K562 (cell line): ENCODE results near the gene DNAJC11. TPM values are rescaled to one million over a fixed set of nuclear protein-coding genes. Genes with fewer than 3 reads are reported as not detected.
A peak's percentile ranks its signal among the peaks of the same experiment; 100 is the strongest.

Source experiments
- ATAC-seq: fragments of 200-7000 bp; cut with Tn5 transposase; 3 replicates; pipeline ENCODE4 v1.9.1; 2020; ENCODE audit warnings: moderate library complexity
- BruUV-seq: library from RNA; stranded (reverse); fragments of 400-500 nt; replicated peaks from 2 replicates; lab custom pipeline; 2021; lab: Mats Ljungman, UMichigan
- CTCF ChIA-PET: fragments of 300-600 bp; formaldehyde crosslinking; extraction: SDS; loops from one replicate; lab custom pipeline; 2021; ENCODE audit warnings: low intra/inter-chr PET ratio; lab: Yijun Ruan, JAX
- POLR2A ChIA-PET: fragments of 300-600, 350-650 bp; sonication (Branson Sonifier 250); formaldehyde crosslinking; extraction: SDS; loops from one replicate; lab custom pipeline; 2021; ENCODE audit warnings: antibody characterized with exemption, inconsistent platforms; lab: Yijun Ruan, JAX
- DNase-seq, 4 experiments: peaks; one replicate each; pipeline versions ENCODE4 v3.0.0 to v3.0.0-alpha.2; 2011 to 2018; ENCODE audit warnings: low spot score in 3 of 4, mixed read lengths in 3 of 4; ENCODE audit errors: extremely low read depth in 1 of 4
- FAIRE-seq: peaks from 2 replicates; lab custom pipeline; 2011; peaks lifted over from hg19 to GRCh38; lab: Jason Lieb, UNC
- H2AFZ ChIP-seq: 2 replicates; pipeline ENCODE4 v1.6.0; 2011; ENCODE audit warnings: low read depth, low read length, control low read depth, inconsistent platforms
- H3K27ac ChIP-seq: fragments of 200-600 bp; 3 replicates; pipeline ENCODE4 v1.8.0; 2011; ENCODE audit warnings: low read depth, mild to moderate bottlenecking, control low read depth, inconsistent platforms, low read length, moderate library complexity, mixed read lengths; ENCODE audit errors: extremely low read depth
- H3K27me3 ChIP-seq, 2 experiments: fragments of 300-600 bp in 1 of 2; 2 replicates in 1 of 2; 3 replicates in 1 of 2; pipeline versions ENCODE4 v1.6.0 to v1.8.0; 2011; ENCODE audit warnings: inconsistent platforms in 2 of 2, low read length in 2 of 2, mild to moderate bottlenecking in 1 of 2, mixed read lengths in 1 of 2, moderate library complexity in 1 of 2; ENCODE audit not compliant: control insufficient read depth in 2 of 2, insufficient read depth in 2 of 2
- H3K36me3 ChIP-seq: fragments of 300-600 bp; 3 replicates; pipeline ENCODE4 v1.8.0; 2011; ENCODE audit warnings: mild to moderate bottlenecking, low read length, inconsistent platforms; ENCODE audit not compliant: control insufficient read depth, insufficient read depth
- H3K4me1 ChIP-seq, 2 experiments: fragments of 200-600 bp in 1 of 2; replicated peaks in 1 of 2; 2 replicates in 1 of 2; 3 replicates in 1 of 2; pipeline versions ENCODE4 v1.5.1 to v1.8.0; 2011; ENCODE audit warnings: inconsistent platforms in 2 of 2, low read length in 2 of 2, mild to moderate bottlenecking in 1 of 2, mixed read lengths in 1 of 2, moderate library complexity in 1 of 2; ENCODE audit not compliant: control insufficient read depth in 2 of 2, insufficient read depth in 2 of 2
- H3K4me2 ChIP-seq: 2 replicates; pipeline ENCODE4 v1.6.1; 2011; ENCODE audit warnings: low read length, control low read depth, inconsistent platforms, mixed read lengths; ENCODE audit not compliant: insufficient read depth
- H3K4me3 ChIP-seq: fragments of 200-600 bp; sonication (generic), shearing (Covaris generic); 2 replicates; pipeline ENCODE4 v1.5.1; 2016; ENCODE audit warnings: control low read depth, inconsistent platforms
- H3K79me2 ChIP-seq: fragments of 200-600 bp; 3 replicates; pipeline ENCODE4 v1.8.0; 2011; ENCODE audit warnings: low read length, inconsistent platforms; ENCODE audit not compliant: control insufficient read depth, insufficient read depth
- H3K9ac ChIP-seq, 2 experiments: 2 replicates each; pipeline versions ENCODE4 v1.6.0 to v1.6.1; 2011; ENCODE audit warnings: low read depth in 2 of 2, low read length in 2 of 2, control low read depth in 1 of 2, inconsistent platforms in 1 of 2, mild to moderate bottlenecking in 1 of 2, mixed read lengths in 1 of 2; ENCODE audit not compliant: insufficient read depth in 1 of 2
- H3K9me1 ChIP-seq: one replicate; pipeline ENCODE4 v1.6.0; 2011; ENCODE audit warnings: inconsistent platforms, mild to moderate bottlenecking, low read length, moderate library complexity; ENCODE audit not compliant: control insufficient read depth, insufficient read depth
- H3K9me3 ChIP-seq: replicated peaks from 2 replicates; pipeline ENCODE4 v1.5.1; 2011; ENCODE audit warnings: low read depth, low read length, inconsistent platforms; ENCODE audit not compliant: control insufficient read depth, insufficient read depth
- H4K20me1 ChIP-seq: replicated peaks from 2 replicates; pipeline ENCODE4 v1.6.1; 2011; ENCODE audit warnings: low read length, inconsistent platforms, mixed read lengths; ENCODE audit not compliant: control insufficient read depth, insufficient read depth
- ATF7 ChIP-seq: fragments of 450-650 bp; IDR thresholded peaks from 2 replicates; pipeline ENCODE4 v1.7.1; 2014; ENCODE audit warnings: mild to moderate bottlenecking, moderate library complexity
- BCLAF1 ChIP-seq, 2 experiments: fragments of 450-650 bp in 1 of 2; IDR thresholded peaks; 2 replicates each; pipeline ENCODE4 v1.6.1; 2011 to 2017; ENCODE audit warnings: low read depth in 2 of 2, antibody characterized with exemption in 1 of 2, borderline replicate concordance in 1 of 2, low read length in 1 of 2, mild to moderate bottlenecking in 1 of 2, mixed read lengths in 1 of 2; ENCODE audit not compliant: control insufficient read depth in 1 of 2
- CREM ChIP-seq: IDR thresholded peaks from 2 replicates; pipeline ENCODE4 v1.6.1; 2014; ENCODE audit warnings: antibody characterized with exemption, low read depth
- GATAD2B ChIP-seq: fragments of 450-650 bp; IDR thresholded peaks from 2 replicates; pipeline ENCODE4 v1.6.1; 2017; ENCODE audit warnings: mild to moderate bottlenecking, borderline replicate concordance
- HMG20A ChIP-seq: fragments of 450-650 bp; formaldehyde crosslinking; conservative IDR thresholded peaks from 2 replicates; pipeline ENCODE4 v1.4.0; 2020; ENCODE audit warnings: mild to moderate bottlenecking, mixed read lengths
- MLX ChIP-seq, 2 experiments: fragments of 450-650 bp in 1 of 2; sonication (generic) in 1 of 2; formaldehyde crosslinking; conservative IDR thresholded peaks; 2 replicates each; pipeline versions ENCODE4 v1.4.0 to v1.8.1; 2020 to 2022; ENCODE audit warnings: mild to moderate bottlenecking in 1 of 2, missing genetic modification reagents in 1 of 2
- NFATC3 ChIP-seq: fragments of 450-650 bp; IDR thresholded peaks from 2 replicates; pipeline ENCODE4 v1.6.1; 2017; ENCODE audit warnings: mild to moderate bottlenecking
- NFIC ChIP-seq: fragments of 450-650 bp; IDR thresholded peaks from 2 replicates; pipeline ENCODE4 v1.6.1; 2017; ENCODE audit warnings: mild to moderate bottlenecking, inconsistent platforms
- NONO ChIP-seq, 2 experiments: fragments of 200-400 bp in 1 of 2; fragments of 450-650 bp in 1 of 2; formaldehyde crosslinking in 1 of 2; IDR thresholded peaks; 2 replicates each; pipeline ENCODE4 v1.6.1; 2017; ENCODE audit warnings: low read depth in 2 of 2, mild to moderate bottlenecking in 2 of 2, moderate library complexity in 2 of 2, low read length in 1 of 2
- NR3C1 ChIP-seq: sonication (generic); formaldehyde crosslinking; IDR thresholded peaks from 2 replicates; pipeline ENCODE4 v1.8.1; 2022; ENCODE audit warnings: missing genetic modification reagents
- PHB ChIP-seq: fragments of 250-450 bp; sonication (Bioruptor Pico); IDR thresholded peaks from 2 replicates; pipeline ENCODE4 v1.5.0; 2021
- PHF20 ChIP-seq: fragments of 450-650 bp; IDR thresholded peaks from 2 replicates; pipeline ENCODE4 v1.6.1; 2018; ENCODE audit not compliant: partially characterized antibody
- TEAD2 ChIP-seq: fragments of 450-650 bp; IDR thresholded peaks from 2 replicates; pipeline ENCODE4 v1.6.1; 2016; ENCODE audit warnings: missing genetic modification characterization, control low read depth, missing compliant biosample characterization
- ZNF445 ChIP-seq: fragments of 250-450 bp; sonication (Bioruptor Pico); IDR thresholded peaks from 2 replicates; pipeline ENCODE4 v1.4.0; 2020; ENCODE audit warnings: low read depth, mild to moderate bottlenecking, moderate library complexity
- ZNF668 ChIP-seq: fragments of 250-450 bp; sonication (Bioruptor Pico); IDR thresholded peaks from 2 replicates; pipeline ENCODE4 v1.8.0; 2022; ENCODE audit warnings: mild to moderate bottlenecking, inconsistent platforms
- WGBS: fragments of 100-300 bp; shearing (Covaris generic); methylation state at CpG from one replicate; pipeline ENCODE4 v1.1.6; 2016; ENCODE audit warnings: low coverage, mixed read lengths; ENCODE audit not compliant: insufficient coverage; ENCODE audit errors: missing lambda C conversion rate; 5-methylcytosine and 5-hydroxymethylcytosine counted together
- in situ Hi-C: fragments of 300-500 bp; cut with MboI; formaldehyde crosslinking; loops from 4 replicates; pipeline ENCODE4 v1.15.0; 2018; ENCODE audit warnings: inconsistent platforms, mixed read lengths
- intact Hi-C: fragments of 100-400 bp; cut with micrococcal nuclease; formaldehyde crosslinking; loops from 2 replicates; pipeline ENCODE4 v1.14.2; 2022
- polyA plus RNA-seq, 8 experiments: library from polyadenylated mRNA; depleted of rRNA in 4 of 8; stranded (reverse) in 5 of 8; unstranded in 3 of 8; fragments of >200 nt; fragmentation: Nextera tagmentation in 2 of 8; fragmentation: Illumina TruSeq in 1 of 8; extraction: Ambion mirVana in 2 of 8; extraction: Trizol in 1 of 8; gene quantifications; 2 replicates each; pipeline versions ENCODE4 v1.2.1 to v1.2.3, GENCODE V29; 2011 to 2014; ENCODE audit warnings: inconsistent platforms in 1 of 8, missing spikeins in 1 of 8
- total RNA-seq, 7 experiments: library from RNA; depleted of rRNA in 6 of 7; stranded (reverse); fragments of >200 nt in 6 of 7; fragmentation: Illumina TruSeq in 2 of 7; extraction: Trizol in 2 of 7; gene quantifications; 2 replicates each; pipeline versions ENCODE4 v1.2.1 to v1.2.3, GENCODE V29; 2011 to 2021; ENCODE audit warnings: low replicate concordance in 1 of 7

Gene DNAJC11
- total and polyA plus RNA-seq, 9 of the 15 experiments (the other 6 are each of a cell fraction or from before 2014, with no cell fraction given), result 14.1 to 123 (median 76.6) TPM

GRCh38 chr1:6624710-6625583 lies 76.7 kb downstream of the DNAJC11 start, which contains the start of gene THAP3:
THAP3 (plus strand) TSS chr1:6624868; CDS start chr1:6625219, 351 bp downstream.
- H3K4me3 ChIP-seq, result peak within 1 kb of the TSS; percentile 91
- ATAC-seq (peak; percentile 97), DNase-seq (peak; percentile 93 to 96 (median 94)), FAIRE-seq (peak; percentile 98)
- peak within 1 kb of the TSS; percentile 94 for H3K4me2 ChIP-seq
- H3K9me3 ChIP-seq, result no peaks in the 10 kb centered on the region
- peak within 1 kb of the TSS; percentile 69; the same call in 1 of the 2 replicates for H2AFZ ChIP-seq
- peaks cover 58% of the 10 kb centered on the region for H3K79me2 ChIP-seq
- peak within 1 kb of the TSS; percentile 74 for H3K27ac ChIP-seq
- H3K9me1 ChIP-seq, result peaks cover under 1% of the 10 kb centered on the region
- peaks cover 12 to 47% of the 10 kb centered on the region in 2 experiments; a peak in 4 of 5 replicates for H3K4me1 ChIP-seq
- no peaks in the 10 kb centered on the region for H3K27me3 ChIP-seq
- 1% methylated on average over 51 of the region's 73 CpGs for WGBS
- intact Hi-C loops (no loop called here), in situ Hi-C loops (no loop called here)
- no TSS peak for BruUV-seq
- H3K9ac ChIP-seq, result peak within 1 kb of the TSS; percentile 71 to 90
- H4K20me1 ChIP-seq, result peaks cover 19% of the 10 kb centered on the region; the same call in 1 of the 2 replicates
- ChIA-PET POLR2A (interaction anchor here (0.6 to 5.1 kb wide), 9 partner anchors 6 to 53 kb away, joined by 3 to 36 read pairs (median 3); no protein-coding TSS in a partner anchor), CTCF (interaction anchor here (1.1 kb wide), 1 partner anchor 138 kb away, joined by 6 read pairs; no protein-coding TSS in a partner anchor)
- peaks cover 80% of the 10 kb centered on the region for H3K36me3 ChIP-seq
- TF ChIP-seq NR3C1 (CRISPR knock-in tag) (no peak), PHB (no peak; the same call in 1 of the 2 replicates), ATF7 (peak; percentile 92), ZNF668 (CRISPR knock-in tag) (no peak), NONO (IDR thresholded peaks at IDR 0.05; ENCODE audit: low read depth in 2 of 2, low read length in 1 of 2) (peak in 1 of 2 experiments; percentile 92; a peak in 2 of 4 replicates), TEAD2 (tag) (no peak), NFATC3 (no peak), HMG20A (no peak), BCLAF1 (IDR thresholded peaks at IDR 0.05; ENCODE audit: borderline replicate concordance in 1 of 2, control insufficient read depth in 1 of 2, low read depth in 2 of 2, low read length in 1 of 2) (no peak), CREM (peak; percentile 84), NFIC (peak; percentile 94), PHF20 (no peak), GATAD2B (peak; percentile 93; the same call in 1 of the 2 replicates), MLX (CRISPR knock-in tag; conservative IDR thresholded peaks at IDR 0.05) (no peak), ZNF445 (CRISPR knock-in tag) (no peak)
